HG03108 (cell line): ENCODE measurements around the gene WDR82.

Experiments used
- ATAC-seq: cut with Tn5 transposase; IDR thresholded peaks from one replicate; pipeline ENCODE4 v1.9.1; 2021; ENCODE audit warnings: moderate library complexity; ENCODE audit not compliant: unreplicated experiment

WDR82 gene

GRCh38 chr3:52257911-52258310 lies 20.5 kb downstream of the WDR82 start:
- ATAC-seq = no peak

DNA sequence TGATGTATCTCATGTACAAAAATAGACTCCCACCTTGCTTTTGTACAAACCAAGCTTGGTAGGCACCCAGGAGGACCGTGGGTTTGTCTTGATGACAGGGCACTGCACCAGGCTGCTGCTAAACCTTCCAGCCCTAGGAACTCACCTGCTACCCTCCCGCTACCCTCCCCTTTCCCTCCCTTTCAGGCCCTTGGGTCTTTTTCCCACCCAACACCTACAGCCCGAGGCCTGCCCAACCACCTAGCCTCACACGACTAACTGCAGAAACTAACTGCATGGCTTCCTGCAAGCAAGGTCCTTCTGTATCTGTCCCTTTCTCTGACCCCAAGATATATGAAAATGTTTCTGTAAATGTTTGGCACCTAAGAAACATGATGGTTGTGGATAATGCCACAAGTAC lies 21.8 kb downstream of the WDR82 start:
- ATAC-seq = no peak

DNA sequence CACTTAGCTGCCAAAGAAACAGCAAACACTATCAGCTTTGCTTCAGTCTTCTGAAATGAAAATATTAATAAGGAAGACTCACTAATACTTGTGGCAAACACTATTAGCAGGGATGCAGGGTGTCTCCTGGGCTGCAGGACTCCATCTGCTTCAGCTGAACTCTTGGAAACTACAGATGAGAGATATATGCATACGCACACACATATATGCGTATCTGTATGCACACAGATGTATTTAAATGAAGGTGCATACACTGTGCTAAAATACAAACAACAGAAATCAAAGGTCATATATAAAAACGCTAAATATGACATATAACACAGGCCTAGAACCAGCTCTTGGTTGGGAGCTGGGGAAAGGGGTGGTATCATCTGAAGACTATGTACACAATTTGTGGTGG lies 22.3 kb downstream of the WDR82 start:
- ATAC-seq = no peak

DNA sequence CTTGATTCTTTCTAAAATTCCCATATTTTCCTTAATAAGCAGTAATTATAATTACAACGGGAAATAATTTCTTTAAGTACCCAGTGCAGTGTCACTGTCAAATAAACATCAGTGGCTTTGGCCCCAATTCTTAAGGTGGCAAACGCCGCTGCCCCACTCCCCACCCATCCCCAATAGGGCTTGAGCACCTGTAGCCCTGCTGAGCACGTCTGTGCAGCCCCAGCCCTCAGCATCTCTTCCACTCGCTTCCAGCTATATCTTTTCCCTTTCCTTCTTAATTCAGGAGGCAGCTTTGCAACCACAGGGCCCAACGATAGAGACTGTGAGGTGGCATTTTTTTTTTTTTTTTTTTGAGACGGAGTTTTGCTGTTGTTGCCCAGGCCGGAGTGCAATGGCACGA lies 23.8 kb downstream of the WDR82 start:
- no peak for ATAC-seq

GRCh38 chr3:52253314-52254304 lies 24.8 kb downstream of the WDR82 start:
- ATAC-seq = peak; percentile 87

DNA sequence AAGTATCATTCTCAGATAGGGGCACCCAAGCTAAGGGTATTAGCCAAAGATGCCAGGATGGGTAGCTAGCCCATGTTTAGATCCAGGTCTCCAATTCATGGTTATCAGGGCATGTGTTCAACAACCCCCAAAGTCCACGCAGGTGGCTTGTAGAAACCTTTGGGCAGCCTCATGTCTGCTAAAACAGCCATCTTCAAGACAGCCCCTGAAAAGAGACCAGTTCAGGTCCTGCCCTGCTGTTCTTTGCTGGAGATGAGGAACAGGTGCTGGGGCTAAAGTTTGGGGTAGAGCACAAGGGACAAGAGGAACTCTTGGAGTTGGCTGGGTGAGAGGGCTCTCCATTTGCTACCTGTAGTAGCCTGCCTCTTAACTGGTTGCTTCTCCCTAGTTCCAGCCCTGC lies 28.3 kb downstream of the WDR82 start:
- ATAC-seq = no peak

- no peak for ATAC-seq
Observed at GRCh38 chr3:52249683-52250082, 28.8 kb downstream of the WDR82 start.

- no peak for ATAC-seq
Observed at GRCh38 chr3:52248816-52249547, 29.5 kb downstream of the WDR82 start.

DNA sequence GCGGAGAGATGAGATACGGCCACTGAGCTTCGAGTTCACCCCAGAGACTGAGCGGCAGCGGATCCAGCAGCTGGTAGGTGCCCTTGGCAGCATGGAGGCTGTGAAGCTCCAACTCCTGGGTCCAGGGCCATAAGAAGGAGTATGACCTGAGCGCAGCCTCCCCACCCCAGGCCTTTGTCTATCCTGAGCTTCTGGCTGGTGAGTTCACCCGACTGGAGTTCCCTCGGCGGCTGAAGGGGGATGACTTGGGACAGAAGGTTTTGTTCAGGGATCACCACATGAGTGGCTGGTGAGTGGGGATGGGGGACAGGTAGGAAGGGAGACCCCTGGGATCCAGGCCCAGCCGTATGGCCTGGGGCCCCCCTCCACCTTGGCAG lies 30.3 kb downstream of the WDR82 start:
- ATAC-seq = no peak

GRCh38 chr3:52247409-52248164 lies 30.9 kb downstream of the WDR82 start:
- ATAC-seq = no peak

- no peak for ATAC-seq
Observed at GRCh38 chr3:52246728-52247408, 31.6 kb downstream of the WDR82 start.

- no peak for ATAC-seq
Observed at GRCh38 chr3:52246264-52246620, 32.2 kb downstream of the WDR82 start.

DNA sequence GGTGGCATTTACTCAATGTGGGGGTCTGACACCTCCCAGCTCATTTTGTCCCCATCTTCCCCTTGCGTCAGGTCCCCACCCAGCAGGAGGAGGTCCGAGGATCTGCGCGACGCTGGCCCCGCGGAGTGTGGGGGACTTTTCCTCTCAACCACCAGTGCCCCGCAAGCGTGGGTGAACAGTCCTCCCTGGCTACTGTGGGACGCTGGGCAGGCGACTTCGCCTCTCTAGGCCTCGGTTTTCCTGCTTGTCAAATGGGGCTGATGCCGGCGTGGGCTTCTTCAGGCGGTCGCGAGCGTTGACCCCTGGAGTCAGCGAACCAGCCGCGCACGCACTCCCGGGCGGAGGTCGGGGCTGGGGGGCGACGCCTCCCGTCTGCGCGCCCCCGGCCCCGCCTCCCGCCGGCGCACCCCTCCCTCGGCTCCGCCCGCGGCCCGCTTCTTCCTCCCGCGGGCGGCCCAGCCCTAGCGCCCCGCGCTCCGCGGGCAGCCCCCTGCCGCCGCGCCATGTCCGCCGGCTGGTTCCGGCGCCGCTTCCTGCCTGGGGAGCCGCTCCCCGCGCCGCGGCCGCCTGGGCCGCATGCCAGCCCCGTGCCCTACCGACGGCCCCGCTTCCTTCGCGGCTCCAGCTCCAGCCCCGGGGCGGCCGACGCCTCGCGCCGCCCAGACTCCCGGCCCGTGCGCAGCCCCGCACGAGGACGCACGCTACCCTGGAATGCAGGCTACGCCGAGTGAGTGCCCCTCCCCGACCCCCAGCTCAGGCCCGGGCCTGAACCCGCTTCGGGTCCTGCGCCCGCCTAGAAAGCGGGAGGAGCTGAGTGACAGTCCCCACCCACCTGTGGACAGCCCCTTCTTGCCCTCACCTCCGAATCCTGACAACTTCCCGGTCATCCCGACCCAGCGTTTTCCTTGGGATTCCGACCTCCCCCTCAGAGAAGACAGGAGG lies 32.9 kb downstream of the WDR82 start, which contains the start of gene PPM1M:
Gene PPM1M, plus strand, starts transcription at position 438 of the 942 bp plus-strand sequence. Its CDS starts 66 bp downstream, at position 504.
- ATAC-seq = no peak

DNA sequence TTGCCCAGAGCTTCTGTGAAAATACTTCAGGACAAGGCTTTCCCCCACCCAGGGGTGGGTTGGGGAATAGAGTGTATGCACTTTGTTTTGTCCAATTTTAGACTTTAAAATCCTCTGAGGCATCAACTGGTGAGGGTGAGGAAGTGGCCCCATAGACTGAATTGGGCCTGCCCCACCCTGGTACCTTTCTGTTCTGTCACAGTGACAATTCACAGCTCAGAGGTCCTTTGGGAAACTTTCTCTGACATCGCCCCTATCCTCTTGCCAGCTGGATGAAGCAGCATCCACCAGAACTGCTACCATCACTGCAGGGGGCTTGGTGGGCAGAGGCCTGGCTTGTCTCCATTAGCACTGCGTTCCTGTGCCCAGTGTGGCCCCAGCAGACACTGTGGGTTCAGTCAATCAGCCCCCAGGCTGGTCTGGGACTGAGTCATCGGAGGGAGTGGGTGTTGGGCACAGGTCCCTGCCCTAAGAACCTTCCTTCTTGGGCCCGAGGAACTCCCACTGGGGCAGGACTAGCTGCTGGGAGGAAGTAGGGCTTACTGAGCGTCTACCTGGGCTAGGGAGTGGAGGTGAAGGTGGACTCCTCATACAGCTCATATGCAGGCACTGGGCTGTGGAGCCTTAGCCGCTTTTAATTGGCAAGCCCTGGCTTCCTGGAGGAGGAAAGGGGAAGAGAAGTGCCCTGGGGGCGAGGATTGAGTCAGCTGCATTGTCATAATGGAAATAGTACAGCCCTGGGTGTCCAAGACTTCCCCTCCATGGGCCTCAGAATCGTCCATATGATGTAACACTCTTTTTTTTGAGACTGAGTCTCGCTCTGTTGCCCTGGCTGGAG lies 34.4 kb downstream of the WDR82 start:
- peak; percentile 22 for ATAC-seq

- ATAC-seq = no peak
Observed at GRCh38 chr3:52242039-52242438, 36.4 kb downstream of the WDR82 start.

DNA sequence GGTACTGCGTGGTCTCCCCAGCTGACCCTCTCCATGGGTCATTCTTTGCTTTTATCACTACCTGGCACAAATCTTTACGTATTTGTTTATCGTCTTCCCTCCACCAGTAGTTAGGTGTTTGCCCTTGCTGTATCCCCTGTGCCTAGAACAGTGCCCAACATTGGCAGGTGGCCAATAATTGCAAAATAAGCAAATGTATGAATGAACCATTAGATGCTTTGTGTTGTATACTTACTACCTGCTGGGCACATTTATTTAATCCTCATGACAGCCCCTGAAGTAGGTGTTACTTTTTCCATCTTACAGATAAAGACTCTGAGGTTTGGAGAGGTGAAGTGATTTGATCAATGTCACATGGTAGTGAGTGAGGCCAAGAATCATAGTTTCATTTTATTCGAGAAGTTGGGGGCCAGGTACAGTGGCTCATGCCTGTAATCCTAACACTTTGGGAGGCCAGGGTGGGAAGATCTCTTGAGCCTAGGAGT lies 37.5 kb downstream of the WDR82 start:
- ATAC-seq = no peak

- no peak for ATAC-seq
Observed at GRCh38 chr3:52240059-52240885, 38.2 kb downstream of the WDR82 start.
